ENCODE results near the gene TMEM141.
"Not testable (repeated sequence)": the region's sequence is repeated elsewhere in the genome, so short reads cannot be mapped to it uniquely, and the experiment has no call there.

Gene TMEM141

GRCh38 chr9:136826703-136827582 lies 35.8 kb downstream of the TMEM141 start:
- no peak overlapping the region for H3K4me3 ChIP-seq (ENCODE audit: insufficient read depth, low read depth, low read length)
- H3K27ac ChIP-seq (ENCODE audit: insufficient read depth, low read depth, low read length, poor library complexity, severe bottlenecking) = no peak overlapping the region
- 96% methylated on average over 24 of the region's 24 CpGs for WGBS, 2 experiments
- H3K27me3 ChIP-seq (ENCODE audit: control insufficient read depth, insufficient read depth, low read length, poor library complexity, severe bottlenecking) = no peaks in the 10 kb centered on the region
- peaks cover 31% of the 10 kb centered on the region for H3K36me3 ChIP-seq (ENCODE audit: control insufficient read depth, insufficient read depth, low read length)
- no peaks in the 10 kb centered on the region for H3K4me1 ChIP-seq (ENCODE audit: control insufficient read depth, insufficient read depth, low read length)
- H3K9me3 ChIP-seq (ENCODE audit: control insufficient read depth, low read length) = no peaks in the 10 kb centered on the region

- Histone ChIP-seq H3K4me3 (ENCODE audit: insufficient read depth, low read depth, low read length) (no peak overlapping the region), H3K27ac (ENCODE audit: insufficient read depth, low read depth, low read length, poor library complexity, severe bottlenecking) (no peak overlapping the region), H3K36me3 (ENCODE audit: control insufficient read depth, insufficient read depth, low read length) (peaks cover 36% of the 10 kb centered on the region), H3K9me3 (ENCODE audit: control insufficient read depth, low read length) (no peaks in the 10 kb centered on the region), H3K4me1 (ENCODE audit: control insufficient read depth, insufficient read depth, low read length) (no peaks in the 10 kb centered on the region), H3K27me3 (ENCODE audit: control insufficient read depth, insufficient read depth, low read length, poor library complexity, severe bottlenecking) (no peaks in the 10 kb centered on the region)
- 95 to 97% methylated on average over 14 of the region's 14 CpGs for WGBS, 2 experiments
These were observed 36.8 kb downstream of the TMEM141 start for GRCh38 chr9:136827794-136828473.

DNA sequence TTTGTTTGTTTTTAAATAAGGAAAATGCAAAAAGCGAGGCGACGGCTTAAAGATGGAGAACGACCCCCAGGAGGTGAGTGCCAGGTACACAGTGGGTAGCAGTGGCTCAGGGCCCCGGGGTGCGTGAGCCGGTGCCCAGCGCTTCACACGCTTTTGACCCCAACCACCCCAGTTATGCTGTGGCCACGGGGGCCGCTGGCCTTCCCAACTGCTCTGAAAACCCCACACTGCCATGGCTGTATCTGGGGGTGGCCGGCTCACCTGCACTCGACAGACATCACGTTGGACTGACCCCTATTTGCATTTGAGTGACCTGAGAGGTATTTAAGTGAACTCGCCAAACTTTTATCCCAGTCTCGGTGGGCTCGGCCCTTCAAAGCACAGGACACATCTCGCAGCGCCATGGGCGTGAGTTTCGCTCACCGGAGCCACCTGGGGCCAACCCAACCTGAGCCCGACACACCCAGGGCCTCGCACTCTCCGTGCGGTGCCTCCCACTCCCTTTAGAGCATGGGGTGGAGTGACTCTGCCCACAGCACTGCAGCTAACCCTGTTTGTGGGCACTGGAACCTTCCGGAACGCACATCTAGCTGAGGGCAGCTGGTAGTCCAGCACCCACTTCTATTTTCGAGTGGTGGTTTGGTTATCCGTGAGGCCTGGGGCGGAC lies 37.5 kb downstream of the TMEM141 start:
- 95 to 97% methylated on average over 31 of the region's 31 CpGs for WGBS, 2 experiments
- H3K36me3 ChIP-seq (ENCODE audit: control insufficient read depth, insufficient read depth, low read length) = peaks cover 36% of the 10 kb centered on the region
- no peak overlapping the region for H3K27ac ChIP-seq (ENCODE audit: insufficient read depth, low read depth, low read length, poor library complexity, severe bottlenecking)

GRCh38 chr9:136829412-136829811 lies 38.3 kb downstream of the TMEM141 start:
- Histone ChIP-seq H3K27ac (ENCODE audit: insufficient read depth, low read depth, low read length, poor library complexity, severe bottlenecking) (no peak overlapping the region), H3K4me3 (ENCODE audit: insufficient read depth, low read depth, low read length) (no peak overlapping the region), H3K36me3 (ENCODE audit: control insufficient read depth, insufficient read depth, low read length) (peaks cover 30% of the 10 kb centered on the region), H3K9me3 (ENCODE audit: control insufficient read depth, low read length) (no peaks in the 10 kb centered on the region), H3K27me3 (ENCODE audit: control insufficient read depth, insufficient read depth, low read length, poor library complexity, severe bottlenecking) (no peaks in the 10 kb centered on the region), H3K4me1 (ENCODE audit: control insufficient read depth, insufficient read depth, low read length) (no peaks in the 10 kb centered on the region)
- 94 to 96% methylated on average over 14 of the region's 14 CpGs for WGBS, 2 experiments

More for the DNA sequence above, 37.5 kb downstream of the TMEM141 start:
- no peak overlapping the region for H3K4me3 ChIP-seq (ENCODE audit: insufficient read depth, low read depth, low read length)
- H3K27me3 ChIP-seq (ENCODE audit: control insufficient read depth, insufficient read depth, low read length, poor library complexity, severe bottlenecking) = no peaks in the 10 kb centered on the region
- H3K4me1 ChIP-seq (ENCODE audit: control insufficient read depth, insufficient read depth, low read length) = no peaks in the 10 kb centered on the region
- H3K9me3 ChIP-seq (ENCODE audit: control insufficient read depth, low read length) = no peaks in the 10 kb centered on the region

DNA sequence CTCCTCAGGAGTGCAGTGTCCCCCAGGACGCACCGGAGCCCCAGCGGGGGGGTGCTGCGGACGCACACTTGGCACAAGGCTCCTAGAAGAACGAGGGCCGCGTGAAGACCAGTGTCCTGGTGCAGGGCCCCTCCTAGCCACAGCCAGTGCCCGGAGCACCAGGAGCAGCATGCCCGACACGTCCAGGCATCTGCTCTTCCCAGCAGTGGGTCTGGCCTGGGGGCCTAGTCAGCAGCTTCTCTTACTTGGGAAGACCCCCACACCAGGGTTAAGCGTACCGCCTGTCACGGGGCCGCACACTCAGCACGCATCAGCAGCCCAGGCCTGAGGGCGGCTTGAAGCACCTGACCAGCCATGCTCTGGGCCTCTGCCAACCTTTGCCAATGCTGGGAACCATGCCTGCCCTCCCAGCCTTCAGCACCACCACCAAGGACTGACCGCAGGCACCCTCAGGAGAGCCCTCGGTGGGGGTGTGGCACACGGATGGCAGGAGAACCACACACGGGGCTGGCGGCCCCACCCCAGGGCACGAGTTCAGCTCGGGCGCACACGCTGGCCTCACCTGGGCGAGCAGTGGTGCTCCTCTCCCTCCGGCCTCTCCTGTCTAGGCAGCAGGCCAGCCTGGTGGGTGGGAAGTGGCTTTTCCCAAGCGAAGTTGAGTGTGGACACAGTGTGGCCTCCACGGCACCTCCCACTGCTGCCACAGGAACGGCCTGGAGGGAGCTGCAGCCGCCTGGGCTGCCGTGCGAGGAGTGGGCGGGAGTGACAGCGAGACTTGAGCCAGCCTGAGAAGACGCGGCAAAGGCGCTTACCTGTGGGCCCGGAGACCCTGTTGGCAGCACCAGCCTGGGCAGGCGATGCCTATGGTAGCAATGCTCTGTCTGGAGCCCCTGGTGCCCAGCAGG lies 39.1 kb downstream of the TMEM141 start:
- peaks cover 30% of the 10 kb centered on the region for H3K36me3 ChIP-seq (ENCODE audit: control insufficient read depth, insufficient read depth, low read length)
- H3K4me3 ChIP-seq (ENCODE audit: insufficient read depth, low read depth, low read length) = no peak overlapping the region
- 94 to 95% methylated on average over 41 of the region's 41 CpGs for WGBS, 2 experiments
- no peaks in the 10 kb centered on the region for H3K27me3 ChIP-seq (ENCODE audit: control insufficient read depth, insufficient read depth, low read length, poor library complexity, severe bottlenecking)
- H3K9me3 ChIP-seq (ENCODE audit: control insufficient read depth, low read length) = no peaks in the 10 kb centered on the region
- H3K27ac ChIP-seq (ENCODE audit: insufficient read depth, low read depth, low read length, poor library complexity, severe bottlenecking) = no peak overlapping the region
- H3K4me1 ChIP-seq (ENCODE audit: control insufficient read depth, insufficient read depth, low read length) = no peaks in the 10 kb centered on the region

DNA sequence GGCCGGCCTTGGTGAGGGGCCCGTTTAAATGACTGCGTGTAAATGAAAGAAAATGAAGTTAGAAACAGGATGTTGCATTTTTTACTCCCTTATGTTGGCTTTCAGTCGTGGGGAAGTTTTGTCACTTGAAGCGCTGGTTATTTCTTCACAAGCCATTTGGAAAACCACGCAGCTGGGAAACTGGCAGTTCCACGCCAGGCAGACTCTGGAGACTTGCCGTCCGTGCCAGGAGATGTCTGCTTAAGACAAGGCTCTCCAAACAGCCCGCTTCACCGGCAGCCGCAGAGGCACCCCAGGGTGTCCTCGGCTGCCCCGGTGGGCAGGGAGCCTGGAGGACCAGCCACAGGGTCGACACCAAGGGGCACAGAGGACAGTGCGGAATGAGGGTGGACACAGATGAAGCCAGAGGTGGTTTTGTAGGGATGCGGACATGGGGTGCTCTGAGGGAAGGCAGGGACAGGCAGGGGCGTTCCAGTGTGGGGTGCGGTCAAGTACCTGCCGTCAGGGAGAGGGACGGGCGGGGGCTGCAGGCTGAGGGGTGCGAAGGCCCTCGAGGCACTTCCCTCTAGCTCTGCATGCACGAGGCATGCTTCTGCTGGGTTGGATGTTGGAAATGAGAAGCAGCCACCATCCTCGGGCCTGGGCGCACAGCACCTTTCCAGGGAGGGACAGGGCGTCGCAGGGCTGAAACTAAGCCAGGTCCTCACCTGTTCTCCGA lies 40.0 kb downstream of the TMEM141 start:
- no peak overlapping the region for H3K4me3 ChIP-seq (ENCODE audit: insufficient read depth, low read depth, low read length)
- H3K27ac ChIP-seq (ENCODE audit: insufficient read depth, low read depth, low read length, poor library complexity, severe bottlenecking) = no peak overlapping the region
- H3K36me3 ChIP-seq (ENCODE audit: control insufficient read depth, insufficient read depth, low read length) = peaks cover 32% of the 10 kb centered on the region
- 96 to 97% methylated on average over 30 of the region's 30 CpGs for WGBS, 2 experiments
- no peaks in the 10 kb centered on the region for H3K9me3 ChIP-seq (ENCODE audit: control insufficient read depth, low read length)
- H3K27me3 ChIP-seq (ENCODE audit: control insufficient read depth, insufficient read depth, low read length, poor library complexity, severe bottlenecking) = no peaks in the 10 kb centered on the region
- H3K4me1 ChIP-seq (ENCODE audit: control insufficient read depth, insufficient read depth, low read length) = no peaks in the 10 kb centered on the region

- Histone ChIP-seq H3K9me3 (ENCODE audit: control insufficient read depth, low read length) (no peaks in the 10 kb centered on the region), H3K27me3 (ENCODE audit: control insufficient read depth, insufficient read depth, low read length, poor library complexity, severe bottlenecking) (no peaks in the 10 kb centered on the region), H3K4me3 (ENCODE audit: insufficient read depth, low read depth, low read length) (no peak overlapping the region), H3K4me1 (ENCODE audit: control insufficient read depth, insufficient read depth, low read length) (no peaks in the 10 kb centered on the region), H3K36me3 (ENCODE audit: control insufficient read depth, insufficient read depth, low read length) (peaks cover 32% of the 10 kb centered on the region), H3K27ac (ENCODE audit: insufficient read depth, low read depth, low read length, poor library complexity, severe bottlenecking) (no peak overlapping the region)
- WGBS, 2 experiments = 96% methylated on average over 23 of the region's 23 CpGs
These were observed 40.6 kb downstream of the TMEM141 start for GRCh38 chr9:136831720-136832104.

- Histone ChIP-seq H3K27me3 (ENCODE audit: control insufficient read depth, insufficient read depth, low read length, poor library complexity, severe bottlenecking) (no peaks in the 10 kb centered on the region), H3K4me1 (ENCODE audit: control insufficient read depth, insufficient read depth, low read length) (no peaks in the 10 kb centered on the region), H3K4me3 (ENCODE audit: insufficient read depth, low read depth, low read length) (no peak overlapping the region), H3K9me3 (ENCODE audit: control insufficient read depth, low read length) (no peaks in the 10 kb centered on the region), H3K27ac (ENCODE audit: insufficient read depth, low read depth, low read length, poor library complexity, severe bottlenecking) (no peak overlapping the region), H3K36me3 (ENCODE audit: control insufficient read depth, insufficient read depth, low read length) (peaks cover 32% of the 10 kb centered on the region)
- WGBS, 2 experiments = 95 to 96% methylated on average over 9 of the region's 9 CpGs
These were observed 41.4 kb downstream of the TMEM141 start for GRCh38 chr9:136832581-136832980.

DNA sequence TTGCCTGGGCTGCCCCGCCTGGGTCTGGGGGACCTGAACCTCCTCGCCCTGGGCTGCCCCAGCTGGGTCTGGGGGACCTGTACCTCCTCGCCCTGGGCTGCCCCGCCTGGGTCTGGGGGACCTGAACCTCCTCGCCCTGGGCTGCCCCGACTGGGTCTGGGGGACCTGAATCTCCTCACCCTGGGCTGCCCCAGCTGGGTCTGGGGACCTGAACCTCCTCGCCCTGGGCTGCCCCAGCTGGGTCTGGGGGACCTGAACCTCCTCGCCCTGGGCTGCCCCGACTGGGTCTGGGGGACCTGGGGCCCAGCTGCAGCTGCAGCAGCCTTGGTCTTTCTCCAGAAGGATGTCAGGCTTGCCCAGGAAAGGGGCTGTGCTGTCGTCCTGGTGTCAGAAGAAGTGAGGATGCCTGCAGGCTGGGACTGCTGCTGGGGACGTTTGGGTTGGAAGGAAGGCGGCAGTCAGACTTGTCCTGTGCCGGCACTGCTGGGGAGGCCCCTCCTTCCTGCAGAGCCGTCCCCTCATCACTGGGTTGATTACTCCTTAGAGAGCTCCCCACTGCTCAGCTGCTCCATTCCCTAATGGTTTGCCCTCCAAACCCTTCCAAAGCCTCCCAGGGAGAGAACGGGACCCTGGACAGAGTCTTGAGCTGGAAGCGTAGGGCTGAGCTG lies 42.4 kb downstream of the TMEM141 start:
- not testable (repeated sequence) for H3K9me3 ChIP-seq (ENCODE audit: control insufficient read depth, low read length); H3K27me3 ChIP-seq (ENCODE audit: control insufficient read depth, insufficient read depth, low read length, poor library complexity, severe bottlenecking); H3K4me3 ChIP-seq (ENCODE audit: insufficient read depth, low read depth, low read length); H3K4me1 ChIP-seq (ENCODE audit: control insufficient read depth, insufficient read depth, low read length); H3K27ac ChIP-seq (ENCODE audit: insufficient read depth, low read depth, low read length, poor library complexity, severe bottlenecking)
- WGBS, 2 experiments = 90 to 93% methylated on average over 16 of the region's 16 CpGs
- peaks cover 34% of the 10 kb centered on the region for H3K36me3 ChIP-seq (ENCODE audit: control insufficient read depth, insufficient read depth, low read length)
